SK-N-SH treated with all-trans-retinoic acid at 6 μM for 48 hours (cell line): ENCODE data around the gene C9orf43.

ENCODE experiments used
- ATAC-seq: fragments of 200-7000 bp; cut with Tn5 transposase; 3 replicates; pipeline ENCODE4 v1.9.1; 2020; ENCODE audit warnings: mild to moderate bottlenecking, moderate library complexity
- BACH2 ChIP-seq: fragments of 250-450 bp; sonication (Bioruptor Pico); IDR thresholded peaks from 2 replicates; pipeline ENCODE4 v1.9.0; 2021; ENCODE audit warnings: mild to moderate bottlenecking, borderline replicate concordance
- CREB5 ChIP-seq: fragments of 250-450 bp; sonication (Bioruptor Pico); IDR thresholded peaks from 2 replicates; pipeline ENCODE4 v1.5.1; 2020; ENCODE audit warnings: low read depth, mild to moderate bottlenecking, moderate library complexity
- CSDC2 ChIP-seq: fragments of 250-450 bp; sonication (Bioruptor Pico); IDR thresholded peaks from 2 replicates; pipeline ENCODE4 v1.5.0; 2020; ENCODE audit warnings: mild to moderate bottlenecking, moderate library complexity
- CSRNP3 ChIP-seq: fragments of 250-450 bp; sonication (Bioruptor Pico); IDR thresholded peaks from 2 replicates; pipeline ENCODE4 v1.5.1; 2021; ENCODE audit warnings: mild to moderate bottlenecking, moderate library complexity
- ESRRG ChIP-seq: fragments of 250-450 bp; sonication (Bioruptor Pico); IDR thresholded peaks from 2 replicates; pipeline ENCODE4 v1.6.1; 2021; ENCODE audit warnings: mild to moderate bottlenecking
- GLIS3 ChIP-seq: fragments of 250-450 bp; sonication (Bioruptor Pico); IDR thresholded peaks from 2 replicates; pipeline ENCODE4 v1.5.0; 2020; ENCODE audit warnings: mild to moderate bottlenecking, moderate library complexity
- ISL1 ChIP-seq: fragments of 250-450 bp; sonication (Bioruptor Pico); IDR thresholded peaks from 2 replicates; pipeline ENCODE4 v2.1.2; 2022; ENCODE audit warnings: mild to moderate bottlenecking, moderate library complexity
- OSR1 ChIP-seq: fragments of 250-450 bp; sonication (Bioruptor Pico); IDR thresholded peaks from 2 replicates; pipeline ENCODE4 v1.8.0; 2022; ENCODE audit warnings: moderate library complexity, mild to moderate bottlenecking, inconsistent platforms
- PATZ1 ChIP-seq: fragments of 250-450 bp; sonication (Bioruptor Pico); IDR thresholded peaks from 2 replicates; pipeline ENCODE4 v1.8.0; 2020; ENCODE audit warnings: mild to moderate bottlenecking, moderate library complexity, borderline replicate concordance
- POU6F1 ChIP-seq: fragments of 250-450 bp; sonication (Bioruptor Pico); IDR thresholded peaks from 2 replicates; pipeline ENCODE4 v1.8.0; 2021; ENCODE audit warnings: low read depth, mild to moderate bottlenecking, moderate library complexity, borderline replicate concordance
- PPARA ChIP-seq: fragments of 250-450 bp; sonication (Bioruptor Pico); IDR thresholded peaks from 2 replicates; pipeline ENCODE4 v1.5.0; 2020; ENCODE audit warnings: mild to moderate bottlenecking, borderline replicate concordance
- RARB ChIP-seq: fragments of 250-450 bp; sonication (Bioruptor Pico); IDR thresholded peaks from 2 replicates; pipeline ENCODE4 v1.8.0; 2021; ENCODE audit warnings: mild to moderate bottlenecking, moderate library complexity
- SNAI2 ChIP-seq: fragments of 250-450 bp; sonication (Bioruptor Pico); IDR thresholded peaks from 2 replicates; pipeline ENCODE4 v1.5.0; 2020; ENCODE audit warnings: mild to moderate bottlenecking, moderate library complexity
- TCF4 ChIP-seq: fragments of 250-450 bp; sonication (Bioruptor Pico); IDR thresholded peaks from 2 replicates; pipeline ENCODE4 v1.8.0; 2021; ENCODE audit warnings: mild to moderate bottlenecking, moderate library complexity, borderline replicate concordance
- ZC3H10 ChIP-seq: fragments of 250-450 bp; sonication (Bioruptor Pico); IDR thresholded peaks from 2 replicates; pipeline ENCODE4 v1.5.1; 2021; ENCODE audit warnings: mild to moderate bottlenecking, moderate library complexity
- ZFP3 ChIP-seq: fragments of 250-450 bp; sonication (Bioruptor Pico); IDR thresholded peaks from 2 replicates; pipeline ENCODE4 v1.5.0; 2020; ENCODE audit warnings: mild to moderate bottlenecking, moderate library complexity
- ZFP30 ChIP-seq: fragments of 450-650 bp; formaldehyde crosslinking; IDR thresholded peaks from 2 replicates; pipeline ENCODE4 v1.5.0; 2022; ENCODE audit warnings: mild to moderate bottlenecking, moderate library complexity
- ZNF565 ChIP-seq: fragments of 450-650 bp; formaldehyde crosslinking; conservative IDR thresholded peaks from 2 replicates; pipeline ENCODE4 v1.5.0; 2020; ENCODE audit warnings: low read depth, mild to moderate bottlenecking, moderate library complexity
- ZNF70 ChIP-seq: fragments of 450-650 bp; formaldehyde crosslinking; IDR thresholded peaks from 2 replicates; pipeline ENCODE4 v1.5.0; 2020; ENCODE audit warnings: mild to moderate bottlenecking, moderate library complexity
- ZNF8 ChIP-seq: fragments of 450-650 bp; formaldehyde crosslinking; IDR thresholded peaks from 2 replicates; pipeline ENCODE4 v1.5.0; 2020; ENCODE audit warnings: mild to moderate bottlenecking, moderate library complexity

Gene C9orf43

GRCh38 chr9:113386571-113387393 lies 23.8 kb upstream of the C9orf43 start:
- no peak for ATAC-seq
- TF ChIP-seq CSRNP3 (no peak), ZFP30 (CRISPR knock-in tag) (no peak), ISL1 (CRISPR knock-in tag) (no peak), TCF4 (CRISPR knock-in tag) (no peak), PPARA (CRISPR knock-in tag) (no peak), ZNF8 (CRISPR knock-in tag) (no peak), POU6F1 (CRISPR knock-in tag) (no peak), SNAI2 (CRISPR knock-in tag) (no peak), GLIS3 (CRISPR knock-in tag) (no peak), ZNF70 (no peak), ZFP3 (no peak), ZNF565 (no peak), ESRRG (CRISPR knock-in tag) (no peak), OSR1 (CRISPR knock-in tag) (no peak)
- TF ChIP-seq, all 23 proteins: peak for 0

GRCh38 chr9:113387560-113388230 lies 22.9 kb upstream of the C9orf43 start:
- no peak for ATAC-seq
- no peak for TF ChIP-seq CREB5 (CRISPR knock-in tag)
- no peak for TF ChIP-seq CSRNP3
- no peak for TF ChIP-seq PPARA (CRISPR knock-in tag)
- no peak for TF ChIP-seq RARB (CRISPR knock-in tag)
- no peak for TF ChIP-seq ZNF8 (CRISPR knock-in tag)
- no peak for TF ChIP-seq OSR1 (CRISPR knock-in tag)
- no peak for TF ChIP-seq SNAI2 (CRISPR knock-in tag)
- TF ChIP-seq CSDC2 (CRISPR knock-in tag) = no peak

GRCh38 chr9:113388833-113389232 lies 21.7 kb upstream of the C9orf43 start:
- ATAC-seq = no peak

More at GRCh38 chr9:113388833-113389232, 21.7 kb upstream of the C9orf43 start:
- TF ChIP-seq RARB (CRISPR knock-in tag) (no peak), PATZ1 (CRISPR knock-in tag) (no peak), BACH2 (CRISPR knock-in tag) (no peak), POU6F1 (CRISPR knock-in tag) (no peak), ZC3H10 (no peak), ZFP3 (no peak), SNAI2 (CRISPR knock-in tag) (no peak), ZNF8 (CRISPR knock-in tag) (no peak), GLIS3 (CRISPR knock-in tag) (no peak)
